GM13976 (cell line): Measurements from ENCODE around the gene CCDC178.

Experiments
- DNase-seq: peaks from one replicate; pipeline ENCODE4 v3.0.0; 2012; ENCODE audit warnings: low spot score
- CTCF ChIP-seq: IDR thresholded peaks from 2 replicates; pipeline ENCODE4 v1.5.1; 2012; ENCODE audit warnings: borderline replicate concordance, mild to moderate bottlenecking; ENCODE audit not compliant: insufficient read depth; ENCODE audit errors: extremely low read depth, missing control alignments, control extremely low read depth
- in situ Hi-C: fragments of 300-500 bp; cut with MboI; formaldehyde crosslinking; loops from one replicate; pipeline ENCODE4 v1.12.0; 2022; ENCODE audit warnings: low sequenced_read_pairs, mixed read lengths, inconsistent platforms; ENCODE audit not compliant: unreplicated experiment

Gene CCDC178

GRCh38 chr18:33010149-33010548 lies 430.4 kb downstream of the CCDC178 start:
- in situ Hi-C loops = no loop called here
- no peak for DNase-seq
- no peak for TF ChIP-seq CTCF

- TF ChIP-seq CTCF = no peak
- in situ Hi-C loops = no loop called here
- no peak for DNase-seq
Measured at GRCh38 chr18:32998921-32999320, 441.6 kb downstream of the CCDC178 start.

- no peak for TF ChIP-seq CTCF
- DNase-seq = no peak
- in situ Hi-C loops = no loop called here
Measured at GRCh38 chr18:32998285-32998684, 442.2 kb downstream of the CCDC178 start.

- in situ Hi-C loops = no loop called here
- TF ChIP-seq CTCF = no peak
- DNase-seq = no peak
Measured at GRCh38 chr18:32983721-32984120, 456.8 kb downstream of the CCDC178 start.

GRCh38 chr18:32980896-32981295 lies 459.6 kb downstream of the CCDC178 start:
- no peak for TF ChIP-seq CTCF
- DNase-seq = no peak
- in situ Hi-C loops = no loop called here

- DNase-seq = no peak
- TF ChIP-seq CTCF = no peak
- in situ Hi-C loops = no loop called here
Measured at GRCh38 chr18:32975501-32975900, 465.0 kb downstream of the CCDC178 start.

- no peak for TF ChIP-seq CTCF
- in situ Hi-C loops = no loop called here
- no peak for DNase-seq
Measured at GRCh38 chr18:32975163-32975436, 465.4 kb downstream of the CCDC178 start.
